NCI-H2227 (cell line): ENCODE measurements around the gene EPHX1.
"Not testable (repeated sequence)": the region's sequence is repeated elsewhere in the genome, so short reads cannot be mapped to it uniquely, and the experiment has no call there.

Experiments used
- DNase-seq: peaks from one replicate; lab custom pipeline; 2025; ENCODE audit not compliant: unreplicated experiment; lab: John Stamatoyannopoulos, UW

Gene EPHX1

DNA sequence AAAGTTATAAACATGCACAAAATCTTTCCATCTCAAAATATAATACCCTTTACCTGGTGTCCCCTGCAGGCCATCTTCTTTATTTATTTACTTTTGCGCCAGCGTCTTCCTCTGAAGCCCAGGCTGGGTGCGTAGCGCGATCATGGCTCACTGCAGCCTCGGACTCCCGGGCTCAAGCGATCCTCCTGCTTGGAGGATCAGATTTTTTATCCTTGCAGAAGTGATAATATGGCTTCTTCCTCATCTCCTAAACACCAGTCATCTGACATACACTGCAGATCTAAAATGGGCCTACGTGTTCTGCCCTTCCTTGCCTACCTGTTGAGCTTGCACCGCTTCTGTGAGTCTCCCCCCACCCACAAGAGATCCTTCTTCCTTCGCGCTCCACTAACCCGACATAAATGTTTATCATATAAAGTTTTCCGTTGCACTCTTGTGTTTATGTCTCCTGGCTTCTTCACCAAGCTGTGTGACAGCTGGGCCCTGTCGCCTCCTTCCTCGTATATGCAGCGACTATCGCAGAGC lies 32.8 kb upstream of the EPHX1 start:
- DNase-seq = peak; percentile 47

DNA sequence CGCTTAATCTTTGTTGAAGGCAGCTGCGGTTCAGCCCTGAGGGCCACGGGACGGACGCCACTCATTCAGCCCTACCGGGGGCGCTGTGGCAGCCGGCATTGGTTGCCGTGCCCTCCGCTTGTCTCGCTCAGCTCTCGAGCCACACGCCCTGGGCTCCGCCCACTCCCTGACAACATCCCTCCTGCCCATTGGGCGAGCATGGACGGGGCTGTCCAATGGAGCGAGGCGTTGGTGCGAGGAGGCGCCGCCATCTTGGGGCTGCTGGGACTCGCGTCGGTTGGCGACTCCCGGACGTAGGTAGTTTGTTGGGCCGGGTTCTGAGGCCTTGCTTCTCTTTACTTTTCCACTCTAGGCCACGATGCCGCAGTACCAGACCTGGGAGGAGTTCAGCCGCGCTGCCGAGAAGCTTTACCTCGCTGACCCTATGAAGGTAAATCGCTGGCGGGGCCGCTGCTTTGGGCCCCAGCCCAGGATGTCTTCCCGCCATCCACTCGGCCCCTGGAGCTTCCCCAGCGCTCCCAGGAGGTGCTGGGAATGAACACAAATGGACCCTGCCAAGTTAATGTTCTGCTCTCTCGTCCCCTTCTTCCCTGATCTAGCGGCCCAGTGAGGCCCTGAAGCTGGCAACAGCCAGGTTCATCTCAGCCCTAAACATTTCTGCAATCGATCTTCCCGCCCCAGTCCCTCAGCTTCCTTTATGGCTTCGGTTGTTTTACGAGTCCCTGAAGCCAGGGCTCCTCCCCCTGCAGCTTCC lies 32.2 kb upstream of the EPHX1 start, which contains the start of gene SRP9:
SRP9 (plus strand) TSS at position 244 of the 754 bp plus-strand sequence; CDS start at position 359, 115 bp downstream.
- DNase-seq = peak; percentile 99

DNA sequence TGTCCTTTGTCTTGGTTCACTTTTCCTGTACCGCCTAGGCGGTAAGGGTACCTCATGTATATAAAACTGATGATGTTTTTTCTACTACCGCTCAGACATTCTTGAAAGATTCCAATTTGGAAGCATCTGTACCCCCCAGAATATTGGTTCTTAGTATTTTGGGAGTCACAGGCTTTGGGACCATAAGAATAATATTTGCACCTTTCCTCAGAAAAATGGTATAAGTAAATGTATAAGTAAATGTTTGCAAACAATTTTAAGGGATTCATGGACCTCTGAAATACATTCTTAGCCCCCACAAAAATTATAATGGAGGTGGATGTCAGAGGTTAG lies 31.6 kb upstream of the EPHX1 start:
- DNase-seq = no peak

DNA sequence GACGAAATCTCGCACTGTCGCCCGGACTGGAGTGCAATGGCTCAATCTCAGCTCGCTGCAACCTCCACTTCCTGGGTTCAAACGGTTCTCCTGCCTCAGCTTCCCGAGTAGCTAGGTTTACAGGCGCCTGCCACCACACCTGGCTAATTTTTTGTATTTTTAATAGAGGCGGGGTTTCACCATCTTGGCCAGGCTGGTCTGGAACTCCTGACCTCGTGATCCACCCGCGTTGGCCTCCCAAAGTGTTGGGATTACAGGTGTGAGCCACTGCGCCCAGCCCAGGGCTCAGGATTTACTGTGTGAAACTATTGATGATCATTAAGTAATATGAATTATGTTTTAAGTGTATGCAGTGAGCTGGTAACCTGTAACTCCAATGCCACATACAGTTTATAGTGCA lies 30.8 kb upstream of the EPHX1 start:
- not testable (repeated sequence) for DNase-seq

DNA sequence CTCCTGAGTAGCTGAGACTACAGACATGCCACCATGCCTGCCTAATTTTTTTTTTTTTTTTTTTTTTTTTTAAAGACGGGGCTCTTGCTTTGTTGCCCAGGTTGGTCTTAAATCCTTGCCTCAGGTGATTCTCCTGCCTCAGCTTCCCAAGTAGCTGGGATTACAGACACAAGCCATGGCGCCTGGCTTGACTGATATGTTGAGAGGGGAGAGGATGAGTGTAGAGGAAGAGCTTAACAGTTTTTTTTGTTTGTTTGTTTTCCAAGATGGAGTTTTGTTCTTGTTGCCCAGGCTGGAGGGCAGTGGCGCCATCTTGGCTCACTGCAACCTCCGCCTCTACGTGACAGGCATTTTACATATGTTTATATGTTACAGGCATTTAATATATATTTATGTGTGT lies 29.8 kb upstream of the EPHX1 start:
- peak; percentile 11 for DNase-seq

DNA sequence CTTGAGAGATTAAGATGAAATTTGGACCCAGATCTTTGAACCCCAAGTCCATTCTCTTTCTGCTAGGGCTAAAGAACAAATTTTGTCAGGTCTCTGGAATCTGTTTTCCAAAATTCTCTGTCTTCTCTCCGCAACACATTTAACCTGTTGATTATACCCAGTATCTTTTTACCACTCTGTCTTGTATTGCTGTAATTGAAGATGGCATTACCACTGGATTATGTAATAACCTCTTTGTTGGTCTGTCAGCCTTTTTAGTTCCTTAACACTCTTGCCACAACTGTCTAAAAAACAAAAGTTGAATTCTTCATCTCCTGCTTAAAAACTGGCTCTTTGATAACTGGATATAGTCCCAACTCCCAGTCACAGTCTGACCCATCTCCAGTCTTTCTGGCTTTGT lies 29.3 kb upstream of the EPHX1 start:
- no peak for DNase-seq

DNA sequence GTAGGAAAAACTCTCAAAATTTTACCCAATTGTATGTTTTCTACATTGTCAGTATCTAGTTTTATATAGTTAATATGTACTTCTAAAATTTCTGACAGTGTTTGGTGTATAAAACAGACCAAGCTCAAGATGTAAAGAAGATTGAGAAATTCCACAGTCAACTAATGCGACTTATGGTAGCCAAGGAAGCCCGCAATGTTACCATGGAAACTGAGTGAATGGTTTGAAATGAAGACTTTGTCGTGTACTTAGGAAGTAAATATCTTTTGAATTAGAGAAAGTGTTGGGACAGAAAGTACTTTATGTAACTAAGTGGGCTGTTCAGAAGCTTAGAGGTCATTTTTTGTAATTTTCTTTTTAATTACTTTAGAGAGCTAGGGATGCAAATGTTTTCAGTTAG lies 20.8 kb upstream of the EPHX1 start:
- DNase-seq = not testable (repeated sequence)

DNA sequence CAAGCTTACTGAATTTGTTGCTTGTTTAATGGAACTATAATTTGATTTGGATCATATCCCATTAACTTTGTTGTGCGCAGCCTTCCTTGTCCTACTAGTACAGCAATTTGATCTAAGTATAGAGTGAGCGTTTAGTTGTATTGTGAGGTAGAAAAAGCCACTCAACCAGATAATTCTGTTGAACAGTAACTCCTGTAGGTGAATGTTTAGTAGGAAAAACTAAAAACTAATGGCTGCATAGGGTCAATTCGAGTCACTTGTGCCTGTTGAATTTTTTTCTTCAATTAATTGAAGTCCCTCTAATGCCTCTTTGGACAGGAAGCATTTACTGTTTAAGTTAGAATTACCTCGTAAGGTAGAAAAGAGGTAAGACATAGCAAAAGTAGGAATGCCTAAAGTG lies 15.0 kb upstream of the EPHX1 start:
- DNase-seq = no peak

DNA sequence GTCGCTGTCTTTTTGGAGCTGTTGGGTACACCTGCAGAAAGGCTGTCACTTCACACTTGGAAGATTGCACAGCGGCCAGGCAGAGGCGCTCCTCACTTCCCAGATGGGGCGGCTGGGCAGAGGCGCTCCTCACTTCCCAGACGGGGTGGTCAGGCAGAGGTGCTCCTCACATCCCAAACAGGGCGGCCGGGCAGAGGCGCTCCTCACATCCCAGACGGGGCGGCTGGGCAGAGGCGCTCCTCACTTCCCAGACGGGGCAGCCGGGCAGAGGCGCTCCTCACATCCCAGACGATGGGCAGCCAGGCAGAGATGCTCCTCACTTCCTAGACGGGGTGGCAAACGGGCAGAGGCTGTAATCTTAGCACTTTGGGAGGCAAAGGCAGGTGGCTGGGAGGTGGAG lies 13.8 kb upstream of the EPHX1 start:
- not testable (repeated sequence) for DNase-seq

DNA sequence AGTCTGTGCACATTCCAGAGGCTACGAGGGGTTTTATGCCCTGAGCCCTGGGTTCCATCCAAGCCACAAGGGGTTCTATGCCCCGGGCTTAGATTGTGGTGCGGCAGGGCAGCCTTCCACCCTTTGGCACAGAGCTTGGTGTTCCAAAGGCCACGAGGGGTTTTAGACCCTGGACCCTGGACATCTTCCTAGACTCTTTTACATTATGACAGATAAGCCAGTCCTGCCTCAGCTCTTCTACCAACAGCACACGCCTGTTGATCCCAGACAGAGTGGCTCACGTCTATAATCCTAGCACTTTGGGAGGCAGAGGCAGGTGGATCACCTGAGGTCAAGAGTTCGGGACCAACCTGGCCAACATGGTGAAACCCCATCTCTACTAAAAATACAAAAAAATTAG lies 8.8 kb upstream of the EPHX1 start:
- DNase-seq = not testable (repeated sequence)

DNA sequence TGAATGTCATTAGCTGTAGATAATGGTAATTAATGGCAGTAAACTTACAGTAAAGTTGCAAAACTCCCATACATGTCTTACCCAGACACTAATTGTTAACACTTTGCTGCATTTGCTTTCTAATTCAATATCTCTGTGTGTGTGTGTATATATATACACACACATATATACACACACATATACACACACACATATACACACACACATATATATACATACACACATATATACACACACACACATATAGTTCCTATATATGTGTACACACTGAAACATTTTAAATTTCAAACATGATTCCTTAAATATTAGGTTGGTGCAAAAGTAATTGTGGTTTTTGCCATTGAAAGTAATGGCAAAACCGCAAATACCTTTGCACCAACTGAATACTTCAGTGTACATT lies 3.7 kb upstream of the EPHX1 start:
- DNase-seq = no peak

DNA sequence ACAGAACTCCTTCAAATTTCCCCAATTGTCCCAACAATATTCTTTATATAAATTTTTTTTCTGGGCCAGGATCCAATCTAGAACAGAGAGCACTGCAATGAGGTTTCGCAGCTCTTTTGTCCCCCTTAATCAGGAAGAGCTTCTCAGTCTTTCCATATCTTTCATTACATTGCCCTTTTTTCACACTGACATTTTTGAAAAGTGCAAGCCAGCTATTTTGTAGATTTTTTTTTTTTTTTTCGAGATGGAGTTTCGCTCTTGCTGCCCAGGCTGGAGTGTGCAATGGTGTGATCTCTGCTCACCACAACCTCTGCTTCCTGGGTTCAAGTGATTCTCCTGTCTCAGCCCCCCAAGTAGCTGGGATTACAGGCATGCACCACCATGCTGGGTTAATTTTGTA lies 3.2 kb upstream of the EPHX1 start:
- DNase-seq = not testable (repeated sequence)

DNA sequence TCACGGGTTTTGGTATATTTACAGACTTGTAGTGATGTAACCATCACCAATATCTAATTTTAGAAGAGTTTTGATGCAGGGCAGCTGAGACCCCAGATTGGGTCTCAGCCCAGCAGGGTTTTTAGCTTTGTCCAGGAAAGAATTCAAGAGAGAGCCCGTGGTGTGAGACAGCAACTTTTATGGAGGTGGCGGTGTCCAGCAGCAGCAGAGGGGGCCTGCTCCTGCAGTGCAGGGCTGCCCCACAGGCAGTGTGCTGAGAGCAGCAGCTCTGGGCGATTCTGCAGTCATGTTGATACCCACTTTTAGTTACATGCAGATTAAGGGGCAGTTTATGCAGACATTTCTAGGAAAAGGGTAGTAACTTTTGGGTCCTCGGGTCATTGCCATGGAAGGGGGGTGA lies 1.8 kb upstream of the EPHX1 start:
- DNase-seq = no peak

DNA sequence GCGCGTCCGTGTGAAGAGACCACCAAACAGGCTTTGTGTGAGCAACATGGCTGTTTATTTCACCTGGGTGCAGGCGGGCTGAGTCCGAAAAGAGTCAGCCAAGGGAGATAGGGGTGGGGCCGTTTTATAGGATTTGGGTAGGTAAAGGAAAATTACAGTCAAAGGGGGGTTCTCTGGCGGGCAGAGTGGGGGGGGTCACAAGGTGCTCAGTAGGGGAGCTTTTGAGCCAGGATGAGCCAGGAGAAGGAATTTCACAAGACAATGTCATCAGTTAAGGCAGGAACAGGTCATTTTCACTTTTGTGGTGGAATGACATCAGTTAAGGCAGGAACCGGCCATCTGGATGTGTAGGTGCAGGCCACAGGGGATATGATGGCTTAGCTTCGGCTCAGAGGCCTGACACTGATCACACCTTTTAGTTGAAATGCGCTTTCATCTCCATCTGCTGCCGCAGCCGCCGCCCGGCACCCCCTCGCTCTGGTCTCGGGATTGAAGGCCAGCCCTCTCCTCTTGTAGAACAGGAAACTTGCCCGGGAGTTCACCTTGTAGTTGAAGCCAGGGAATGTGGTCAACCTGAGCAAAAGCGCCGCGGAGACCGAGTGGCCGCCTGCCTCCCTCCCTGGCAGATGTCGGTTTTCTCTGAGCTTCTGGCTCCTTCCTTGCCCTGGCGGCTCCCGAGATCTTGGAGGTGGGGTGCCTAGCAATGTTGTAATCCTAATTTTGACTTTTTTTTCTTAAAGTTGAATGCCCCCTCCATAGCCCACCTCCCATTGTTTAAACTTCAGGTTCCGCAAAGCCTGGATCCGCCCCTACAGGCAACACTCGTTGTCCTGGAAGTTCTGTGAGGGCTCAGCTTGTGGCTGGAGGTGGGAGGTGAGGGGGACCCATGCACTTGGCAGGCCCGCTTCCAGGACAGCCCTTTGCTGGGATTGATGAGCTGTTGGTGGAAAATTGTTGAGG lies 935 bp downstream of the EPHX1 start:
- peak; percentile 32 for DNase-seq

DNA sequence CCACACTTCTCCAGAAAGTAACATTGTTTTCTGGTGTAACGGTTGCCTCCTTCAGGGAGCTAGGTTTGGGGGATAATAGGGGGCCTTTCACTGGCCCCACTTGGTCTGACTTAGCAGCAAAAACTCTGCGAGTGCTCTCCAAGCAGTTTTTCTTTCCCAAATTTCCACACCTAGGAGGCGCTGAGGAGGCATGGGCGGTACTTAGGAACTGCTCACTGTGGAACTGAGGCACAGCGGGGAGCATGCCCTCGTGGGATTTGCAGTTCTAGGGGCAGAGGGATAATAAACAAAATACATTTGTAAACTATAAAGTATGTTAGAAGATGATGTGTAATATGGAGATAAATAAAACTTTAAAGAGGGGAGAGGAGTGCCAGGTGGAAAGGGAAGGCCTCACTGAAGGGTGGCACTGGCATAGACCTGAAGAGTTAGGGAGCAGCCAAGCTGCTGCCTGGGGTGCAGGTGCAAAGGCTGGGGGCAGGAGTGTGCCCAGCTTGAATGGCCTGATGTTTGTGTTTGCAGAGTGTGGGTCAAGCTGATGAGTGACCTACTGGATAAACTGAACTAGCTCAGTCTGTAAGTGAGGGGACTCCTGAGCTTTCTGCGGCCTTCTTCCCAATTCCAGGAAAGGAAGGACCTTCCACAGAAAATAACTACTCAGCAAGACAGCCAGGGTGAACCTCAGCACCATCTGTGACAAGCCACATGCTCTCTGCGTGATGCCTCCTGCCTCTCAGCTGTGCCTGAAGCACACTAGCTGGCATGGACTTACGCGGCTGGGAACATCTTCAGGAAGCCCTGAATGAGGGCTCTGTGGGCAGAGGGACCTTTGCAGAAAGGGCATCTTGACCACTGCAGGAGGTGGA lies 1.9 kb downstream of the EPHX1 start:
- DNase-seq = peak; percentile 34

DNA sequence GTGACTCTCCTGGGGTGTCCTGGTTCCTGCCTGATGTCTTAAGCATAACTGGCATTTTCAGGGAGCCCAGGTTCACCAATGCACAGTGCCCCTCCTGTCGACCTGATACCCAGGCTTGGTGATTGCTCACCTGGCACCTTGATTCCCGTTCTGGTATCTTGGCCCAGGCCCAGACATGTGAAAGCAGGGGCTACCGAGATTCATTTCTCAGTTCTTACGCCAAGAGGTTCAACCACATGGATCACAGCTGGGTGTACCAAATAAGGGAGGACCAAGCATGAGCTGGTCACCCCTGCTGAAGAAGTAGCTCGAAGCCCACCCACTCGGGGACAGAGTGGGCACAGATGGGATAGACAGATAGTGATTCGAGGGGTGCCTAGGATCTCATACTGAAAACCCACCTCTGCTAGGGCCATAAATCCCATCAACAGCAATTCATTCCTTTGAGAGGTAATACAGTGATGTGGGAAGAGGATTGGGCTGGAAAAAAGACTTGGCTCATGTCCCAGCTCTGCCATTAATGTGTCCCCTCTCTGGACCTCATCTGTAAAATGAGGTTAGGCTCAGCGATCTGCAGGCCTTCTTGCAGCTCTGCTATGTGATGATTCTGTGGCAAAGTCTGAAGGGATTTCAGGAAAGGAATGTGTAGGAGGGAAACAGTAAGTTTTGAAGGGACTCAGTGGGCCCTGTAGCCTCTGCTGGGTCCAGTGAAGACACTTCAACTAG lies 2.7 kb downstream of the EPHX1 start:
- peak; percentile 15 for DNase-seq

DNA sequence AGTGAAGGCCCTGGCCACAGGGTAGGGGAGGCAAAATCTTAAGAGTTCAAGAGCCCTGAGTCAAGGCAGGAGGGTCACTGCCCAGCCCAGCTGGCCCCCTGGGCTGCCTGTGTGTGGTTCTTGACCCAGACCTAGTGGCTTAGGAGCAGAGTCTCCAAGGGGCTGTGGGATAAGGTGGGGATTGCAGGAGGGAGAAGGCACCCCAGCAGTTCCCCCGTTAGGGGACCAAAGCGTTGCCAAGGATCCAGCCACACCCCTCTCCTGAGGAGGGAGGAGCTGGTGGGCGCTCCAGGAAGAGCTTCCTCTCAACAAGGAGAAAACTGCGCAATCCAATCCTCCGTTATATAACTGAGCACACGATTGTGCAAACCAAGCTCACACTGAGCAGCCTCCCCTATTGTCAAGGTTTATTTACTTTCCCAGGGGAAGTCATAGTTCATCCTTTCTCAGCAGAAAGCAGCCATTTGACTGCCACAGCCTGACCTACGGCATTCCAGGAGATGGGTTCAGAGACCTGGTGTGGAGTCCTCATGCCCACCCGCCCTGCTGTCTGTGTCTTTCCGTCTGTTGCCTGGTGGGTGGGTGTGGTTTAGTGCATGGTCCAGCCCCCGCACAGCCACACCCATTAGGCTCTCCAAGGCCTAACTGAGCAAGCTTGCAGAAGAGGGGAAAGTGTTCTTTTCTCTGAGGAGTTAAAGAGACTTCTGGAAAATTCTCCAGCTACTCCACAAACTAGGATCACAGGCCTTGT lies 3.5 kb downstream of the EPHX1 start:
- peak; percentile 74 for DNase-seq

DNA sequence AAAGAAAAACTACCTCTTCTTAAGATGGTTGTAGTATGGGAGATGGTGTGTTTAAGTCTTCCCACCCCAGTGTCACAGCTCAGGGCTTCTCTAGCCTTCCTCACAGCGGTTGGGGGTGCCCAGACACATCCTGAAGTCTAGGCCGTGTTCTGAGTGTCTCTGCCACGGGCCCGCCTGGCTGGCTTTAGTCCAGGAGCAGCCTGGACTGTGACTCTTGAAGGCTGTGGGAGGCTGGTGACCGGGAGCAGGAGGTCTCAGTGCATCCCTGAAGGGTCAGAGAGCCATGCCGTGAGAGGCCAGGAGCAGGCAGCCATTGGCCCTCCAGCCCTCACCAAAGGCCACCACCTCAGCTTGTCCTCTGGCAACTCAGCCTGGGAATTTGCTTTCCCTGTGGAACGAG lies 4.5 kb downstream of the EPHX1 start:
- no peak for DNase-seq

DNA sequence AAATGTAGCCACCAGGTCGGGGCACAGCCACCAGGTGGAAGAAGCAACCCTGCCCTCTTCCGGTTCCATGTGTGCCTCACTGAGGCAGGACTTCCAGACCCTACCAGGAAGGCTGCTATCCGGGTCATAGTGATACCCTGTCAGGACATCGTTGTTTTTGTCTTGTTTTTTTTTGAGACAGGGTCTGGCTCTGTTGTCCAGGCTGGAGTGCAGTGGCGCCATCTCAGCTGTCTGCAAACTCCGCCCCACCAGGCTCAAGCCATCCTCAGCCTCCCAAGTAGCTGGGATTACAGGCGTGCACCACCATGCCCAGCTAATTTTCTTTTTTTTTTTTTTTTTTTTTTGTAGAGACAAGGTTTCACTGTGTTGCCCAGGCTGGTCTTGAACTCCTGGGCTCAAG lies 5.2 kb downstream of the EPHX1 start:
- not testable (repeated sequence) for DNase-seq
